ENCODE measurements around the gene NAA20. TPM values are rescaled to one million over a fixed set of nuclear protein-coding genes. Genes with fewer than 3 reads are reported as not detected.
A peak's percentile ranks its signal among the peaks of the same experiment; 100 is the strongest.

Gene NAA20
- total RNA-seq (10 to 100 TPM; 19.3 to 44.6 (median 30.8) TPM), polyA plus RNA-seq (10 to 100 TPM; 53.2 to 68.4 (median 61.8) TPM)
- long read RNA-seq, donor 1, transcript NAA20-202 (6 exons, 1,260 nt), result major isoform, 35 of 48 reads
- long read RNA-seq, donor 1, partial matches to known transcripts, result 5 of 48 reads
- long read RNA-seq, donor 1, other reads (novel, unspliced or antisense), result 6 of 48 reads
- long read RNA-seq, donor 2, transcript NAA20-202 (6 exons, 1,260 nt), result major isoform, 24 of 24 reads
- long read RNA-seq, donor 2, partial matches to known transcripts, result 0 of 24 reads
- long read RNA-seq, donor 2, other reads (novel, unspliced or antisense), result 0 of 24 reads

DNA sequence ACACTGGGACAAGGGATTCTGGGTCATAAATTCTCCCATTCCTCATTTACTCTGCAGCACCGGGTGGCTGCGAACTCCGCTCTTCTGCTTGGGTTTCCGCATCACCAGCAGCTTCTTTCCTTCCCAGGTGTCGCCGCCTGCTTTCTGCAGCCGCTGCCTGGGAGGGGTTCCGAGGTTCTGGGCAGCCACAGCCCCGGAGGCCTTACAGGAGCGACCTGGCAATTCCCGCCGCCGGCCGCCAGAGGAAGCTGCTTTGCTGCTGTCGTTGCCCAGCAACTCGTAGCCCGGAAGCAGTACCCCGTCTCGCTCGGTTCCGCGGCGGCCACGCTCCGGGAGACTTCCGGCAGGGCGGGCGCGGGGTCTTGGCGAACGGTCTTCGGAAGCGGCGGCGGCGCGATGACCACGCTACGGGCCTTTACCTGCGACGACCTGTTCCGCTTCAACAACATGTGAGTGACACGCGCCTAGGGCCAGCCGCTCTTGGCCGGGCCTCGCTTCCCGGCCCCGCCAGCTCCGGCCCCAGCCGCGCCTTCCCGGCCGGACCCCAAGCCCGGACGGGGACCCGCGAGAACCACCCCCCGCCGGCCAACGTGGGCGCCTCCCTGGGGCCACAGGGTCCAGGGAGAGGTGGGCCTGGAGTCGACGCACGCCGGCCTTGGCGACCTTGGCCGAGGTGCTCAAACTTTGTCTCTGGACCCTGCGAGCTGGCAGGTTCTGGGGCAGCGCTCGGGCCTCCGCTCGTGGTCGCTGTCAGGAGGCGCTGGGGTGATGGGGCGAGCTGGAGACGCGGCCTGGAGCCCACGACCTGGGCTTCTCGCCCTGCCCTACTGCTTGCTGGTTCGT lies at the start of gene NAA20:
NAA20 (plus strand) TSS at position 362 of the 843 bp plus-strand sequence; CDS start at position 397, 35 bp downstream.
- no peaks in the 10 kb centered on the region for H3K9me3 ChIP-seq
- peak; percentile 98 for DNase-seq
- H3K36me3 ChIP-seq, result peaks cover 0 to 6% (median 0%) of the 10 kb centered on the region in 6 donors
- no peaks in the 10 kb centered on the region for H3K27me3 ChIP-seq (replicated peaks in 1 of 7)
- peak within 1 kb of the TSS; percentile 59 to 88 (median 78) for H3K27ac ChIP-seq
- 0 to 1% (median 1%) methylated on average over 34 to 81 of the region's 81 CpGs for WGBS, 5 donors
- peak within 1 kb of the TSS; percentile 94 to 99 (median 97) for H3K4me3 ChIP-seq
- intact Hi-C loops (cut with DNase I; ENCODE audit: low total_unique reads), result no loop called here
- TF ChIP-seq CTCF (IDR thresholded peaks at IDR 0.05 in 8 of 11, conservative IDR thresholded peaks at IDR 0.05 in 3 of 11) (peak; percentile 71 to 91 (median 85)), POLR2A (IDR thresholded peaks at IDR 0.05) (no peak), POLR2AphosphoS5 (IDR thresholded peaks at IDR 0.05) (peak; percentile 83 to 90 (median 88))
- peaks cover 20 to 69% (median 44%) of the 10 kb centered on the region in 6 donors for H3K4me1 ChIP-seq

GRCh38 chr20:19967445-19967844 lies 49.7 kb upstream of the NAA20 start:
- Histone ChIP-seq H3K4me1 (peaks cover 0 to 9% (median 2%) of the 10 kb centered on the region in 6 donors), H3K4me3 (no peak overlapping the region), H3K36me3 (peaks cover 0 to 98% (median 4%) of the 10 kb centered on the region in 6 donors), H3K9me3 (no peaks in the 10 kb centered on the region), H3K27me3 (replicated peaks in 1 of 7) (no peaks in the 10 kb centered on the region), H3K27ac (no peak overlapping the region)
- TF ChIP-seq POLR2AphosphoS5 (IDR thresholded peaks at IDR 0.05) (no peak), CTCF (IDR thresholded peaks at IDR 0.05 in 8 of 11, conservative IDR thresholded peaks at IDR 0.05 in 3 of 11) (no peak), POLR2A (IDR thresholded peaks at IDR 0.05) (no peak)
- 87 to 93% (median 92%) methylated on average over 5 of the region's 5 CpGs for WGBS, 5 donors
- no peak for DNase-seq
- intact Hi-C loops (cut with DNase I; ENCODE audit: low total_unique reads), result no loop called here

GRCh38 chr20:19968028-19968427 lies 49.1 kb upstream of the NAA20 start:
- H3K27ac ChIP-seq, result no peak overlapping the region
- no peak overlapping the region for H3K4me3 ChIP-seq
- H3K9me3 ChIP-seq, result no peaks in the 10 kb centered on the region
- 86 to 92% (median 87%) methylated on average over 7 of the region's 7 CpGs for WGBS, 5 donors
- no peak for TF ChIP-seq CTCF (IDR thresholded peaks at IDR 0.05 in 8 of 11, conservative IDR thresholded peaks at IDR 0.05 in 3 of 11)
- TF ChIP-seq POLR2A (IDR thresholded peaks at IDR 0.05), result no peak
- TF ChIP-seq POLR2AphosphoS5 (IDR thresholded peaks at IDR 0.05), result no peak
- H3K4me1 ChIP-seq, result peaks cover 0 to 11% (median 3%) of the 10 kb centered on the region in 6 donors
- DNase-seq, result no peak
- H3K27me3 ChIP-seq (replicated peaks in 1 of 7), result no peaks in the 10 kb centered on the region
- intact Hi-C loops (cut with DNase I; ENCODE audit: low total_unique reads), result no loop called here
- peaks cover 0 to 98% (median 2%) of the 10 kb centered on the region in 6 donors for H3K36me3 ChIP-seq

Data from spleen (tissue), 13 donors.